Measurements from ENCODE around the gene KDM8. TPM values are rescaled to one million over a fixed set of nuclear protein-coding genes. Genes with fewer than 3 reads are reported as not detected.
"Not testable (repeated sequence)": the region's sequence is repeated elsewhere in the genome, so short reads cannot be mapped to it uniquely, and the experiment has no call there.

KDM8 gene
- total and polyA plus RNA-seq, 9 of the 15 experiments (the other 6 are each of a cell fraction or from before 2014, with no cell fraction given): 0.61 to 9.1 (median 5.4) TPM

DNA sequence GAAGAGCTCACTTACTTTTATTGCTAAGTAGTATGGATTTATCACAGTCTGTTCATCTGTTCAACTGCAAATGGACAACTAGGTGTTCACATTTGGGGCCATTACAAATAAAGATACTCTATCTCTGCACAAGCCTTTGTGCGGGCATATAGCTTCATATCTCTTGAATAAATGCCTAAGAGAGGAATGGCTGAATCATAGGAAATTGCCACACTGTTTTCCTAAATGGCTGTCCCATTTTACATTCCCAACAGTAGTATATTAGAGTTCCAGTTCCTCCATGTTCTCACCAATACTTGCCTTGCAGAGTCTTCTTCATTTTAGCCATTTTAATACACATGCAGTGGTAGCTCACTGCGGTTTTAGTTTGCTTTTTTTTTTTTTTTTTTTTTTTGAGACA lies 44.7 kb downstream of the KDM8 start:
- BruUV-seq (replicated peaks): no TSS peak
- no peaks in the 10 kb centered on the region for H3K9me3 ChIP-seq (replicated peaks; ENCODE audit: control insufficient read depth, insufficient read depth, low read depth, low read length)
- H3K9me1 ChIP-seq (ENCODE audit: control insufficient read depth, insufficient read depth, low read length): no peaks in the 10 kb centered on the region
- in situ Hi-C loops (cut with MboI): no loop called here
- no peak overlapping the region for H3K9ac ChIP-seq (ENCODE audit: insufficient read depth in 1 of 2, low read depth in 2 of 2, low read length in 2 of 2)
- no peaks in the 10 kb centered on the region for H3K27me3 ChIP-seq (ENCODE audit: control insufficient read depth in 2 of 2, insufficient read depth in 2 of 2, low read length in 2 of 2)
- no peak overlapping the region for H2AFZ ChIP-seq (ENCODE audit: low read depth, low read length)
- intact Hi-C loops (cut with micrococcal nuclease): no loop called here
- peaks cover 0 to 33% of the 10 kb centered on the region in 2 experiments; a peak in 4 of 5 replicates for H3K4me1 ChIP-seq (replicated peaks in 1 of 2; ENCODE audit: control insufficient read depth in 2 of 2, insufficient read depth in 2 of 2, low read length in 2 of 2)
- CTCF ChIA-PET (ENCODE audit: low intra/inter-chr PET ratio): no interaction called here
- no peaks in the 10 kb centered on the region for H3K36me3 ChIP-seq (ENCODE audit: control insufficient read depth, insufficient read depth, low read length)
- 25% methylated on average over 2 of the region's 2 CpGs for WGBS (ENCODE audit: insufficient coverage, low coverage, missing lambda C conversion rate)
- FAIRE-seq (no peak), ATAC-seq (no peak), DNase-seq (ENCODE audit: extremely low read depth in 1 of 4, low spot score in 3 of 4) (no peak)
- TF ChIP-seq CBFA2T3 (IDR thresholded peaks at IDR 0.05): peak; percentile 28; the same call in 1 of the 2 replicates
- no peak for TF ChIP-seq OTX1 (CRISPR knock-in tag; IDR thresholded peaks at IDR 0.05)
- no peak for TF ChIP-seq HMGN3 (IDR thresholded peaks at IDR 0.05; ENCODE audit: borderline replicate concordance, extremely low read depth, insufficient read length, low read depth, low read length)
- no peak for TF ChIP-seq ZNF583 (CRISPR knock-in tag; IDR thresholded peaks at IDR 0.05)
- no peak overlapping the region for H3K4me2 ChIP-seq (ENCODE audit: insufficient read depth, low read length)
- POLR2A ChIA-PET: no interaction called here
- H4K20me1 ChIP-seq (replicated peaks; ENCODE audit: control insufficient read depth, insufficient read depth, low read length): 0 out of 2 replicates have a peak, but pooled peaks cover 2% of the 10 kb centered on the region
- H3K4me3 ChIP-seq: no peak overlapping the region
- no peak overlapping the region for H3K27ac ChIP-seq (ENCODE audit: extremely low read depth, low read depth, low read length)
- no peaks in the 10 kb centered on the region for H3K79me2 ChIP-seq (ENCODE audit: control insufficient read depth, insufficient read depth, low read length)

DNA sequence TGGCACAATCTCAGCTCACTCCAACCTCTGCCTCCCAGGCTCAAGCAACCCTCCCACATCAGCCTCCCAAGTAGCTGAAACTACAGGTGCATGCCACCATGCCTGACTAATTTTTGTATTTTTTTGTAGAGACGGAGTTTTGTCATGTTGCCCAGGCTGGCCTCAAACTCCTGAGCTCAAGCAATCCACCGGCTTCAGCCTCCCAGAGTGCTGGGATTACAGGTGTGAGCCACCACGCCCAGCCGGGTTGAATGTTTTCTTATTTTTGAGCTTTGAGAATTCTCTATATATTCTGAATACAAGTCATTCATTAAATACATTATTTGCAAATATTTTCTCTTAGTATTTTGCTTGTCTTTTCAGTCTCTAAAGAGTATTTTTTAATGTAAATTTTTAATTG lies 45.6 kb downstream of the KDM8 start:
- H2AFZ ChIP-seq (ENCODE audit: low read depth, low read length); H3K36me3 ChIP-seq (ENCODE audit: control insufficient read depth, insufficient read depth, low read length); H3K4me3 ChIP-seq; H3K9me3 ChIP-seq (replicated peaks; ENCODE audit: control insufficient read depth, insufficient read depth, low read depth, low read length); ATAC-seq; CTCF ChIA-PET (ENCODE audit: low intra/inter-chr PET ratio); DNase-seq (ENCODE audit: extremely low read depth in 1 of 4, low spot score in 3 of 4); H3K9ac ChIP-seq (ENCODE audit: insufficient read depth in 1 of 2, low read depth in 2 of 2, low read length in 2 of 2); FAIRE-seq; POLR2A ChIA-PET; BruUV-seq (replicated peaks); H4K20me1 ChIP-seq (replicated peaks; ENCODE audit: control insufficient read depth, insufficient read depth, low read length); H3K4me2 ChIP-seq (ENCODE audit: insufficient read depth, low read length); H3K79me2 ChIP-seq (ENCODE audit: control insufficient read depth, insufficient read depth, low read length); H3K27ac ChIP-seq (ENCODE audit: extremely low read depth, low read depth, low read length); intact Hi-C loops (cut with micrococcal nuclease); H3K9me1 ChIP-seq (ENCODE audit: control insufficient read depth, insufficient read depth, low read length); H3K27me3 ChIP-seq (ENCODE audit: control insufficient read depth in 2 of 2, insufficient read depth in 2 of 2, low read length in 2 of 2); in situ Hi-C loops (cut with MboI): not testable (repeated sequence)
- 95% methylated on average over 4 of the region's 4 CpGs for WGBS (ENCODE audit: insufficient coverage, low coverage, missing lambda C conversion rate)
- H3K4me1 ChIP-seq (replicated peaks in 1 of 2; ENCODE audit: control insufficient read depth in 2 of 2, insufficient read depth in 2 of 2, low read length in 2 of 2): peaks cover 0 to 28% of the 10 kb centered on the region in 2 experiments; a peak in 4 of 5 replicates

All from K562 (cell line).